Activated T-helper 1 cell treated with anti-CD3 and anti-CD28 coated beads, Interleukin-2, amount 50 U/mL, for 16 hours (primary cell): ENCODE data around the gene RXFP4.
"Not testable (repeated sequence)": the region's sequence is repeated elsewhere in the genome, so short reads cannot be mapped to it uniquely, and the experiment has no call there.

Source experiments
- DNase-seq, 2 donors: peaks; one replicate each; pipeline ENCODE4 v3.0.0-alpha.2; 2020; ENCODE audit warnings: low read depth in 1 of 2, low spot score in 1 of 2

The RXFP4 gene

DNA sequence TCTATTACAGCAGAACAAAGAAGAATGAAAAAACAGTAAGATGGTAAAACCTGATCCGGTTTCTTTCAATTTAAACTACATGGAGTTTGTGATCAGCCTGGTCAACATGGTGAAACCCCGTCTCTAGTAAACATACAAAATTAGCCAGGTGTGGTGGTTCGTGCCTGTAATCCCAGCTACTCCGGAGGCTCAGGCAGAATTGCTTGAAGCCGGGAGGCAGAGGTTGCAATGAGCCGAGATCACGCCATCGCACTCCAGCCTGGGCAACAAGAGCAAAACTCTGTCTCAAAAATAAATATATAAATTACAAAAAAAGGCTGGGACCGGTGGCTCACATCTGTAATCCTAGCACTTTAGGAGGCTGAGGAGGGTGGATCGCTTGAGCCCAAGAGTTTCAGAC, 10.7 kb upstream of the RXFP4 start:
- not testable (repeated sequence) for DNase-seq

DNA sequence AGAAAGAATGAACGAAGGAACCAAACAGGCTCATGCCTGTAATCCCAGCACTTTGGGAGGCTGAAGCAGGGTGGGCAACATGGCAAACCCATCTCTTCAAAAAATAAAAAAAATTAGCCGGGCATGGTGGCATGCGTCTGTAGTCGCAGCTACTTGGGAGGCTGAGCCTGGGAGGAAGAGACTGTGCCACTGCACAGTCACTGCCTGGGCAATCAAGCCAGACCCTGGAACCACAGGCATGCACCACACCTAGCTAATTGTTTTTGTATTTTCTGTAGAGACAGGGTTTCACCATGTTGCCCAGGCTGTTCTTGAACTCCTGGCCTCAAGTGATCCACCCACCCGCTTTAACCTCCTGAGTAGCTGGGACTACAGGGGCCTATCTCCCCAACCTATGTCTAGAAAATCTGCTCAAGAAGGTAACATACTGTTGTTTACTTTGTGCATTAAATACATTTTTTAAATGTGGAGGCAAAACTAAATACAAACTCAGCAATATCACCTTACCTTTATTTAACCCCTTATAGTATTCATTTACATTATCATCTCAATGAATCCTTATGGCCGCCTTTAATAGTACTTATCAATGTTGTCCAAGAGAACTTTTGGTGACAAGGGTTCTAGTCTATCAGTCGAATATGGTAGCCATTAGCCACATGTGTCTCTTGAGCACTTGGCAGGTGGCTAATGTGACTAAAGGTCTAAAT, 10.0 kb upstream of the RXFP4 start:
- no peak for DNase-seq

- no peak for DNase-seq
These were observed 9.4 kb upstream of the RXFP4 start for GRCh38 chr1:155932081-155932480.

DNA sequence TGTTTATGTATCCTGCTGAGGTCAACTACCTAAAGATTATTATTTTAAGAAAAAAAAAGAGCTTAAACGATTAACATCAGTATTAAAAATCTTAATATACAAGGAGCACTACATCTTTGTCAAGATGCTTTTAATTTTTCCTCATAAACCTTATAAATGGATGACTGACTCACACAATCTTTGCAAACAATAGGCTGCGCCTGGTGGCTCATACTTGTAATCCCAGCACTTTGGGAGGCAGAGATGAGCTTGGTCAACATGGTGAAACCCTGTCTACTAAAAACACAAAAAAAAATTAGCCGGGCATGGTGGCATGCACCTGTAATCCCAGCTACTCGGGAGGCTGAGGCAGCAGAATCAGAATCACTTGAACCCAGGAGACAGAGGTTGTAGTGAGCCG, 9.0 kb upstream of the RXFP4 start:
- DNase-seq: no peak

- DNase-seq: no peak
These were observed 7.8 kb upstream of the RXFP4 start for GRCh38 chr1:155933591-155934096.

DNA sequence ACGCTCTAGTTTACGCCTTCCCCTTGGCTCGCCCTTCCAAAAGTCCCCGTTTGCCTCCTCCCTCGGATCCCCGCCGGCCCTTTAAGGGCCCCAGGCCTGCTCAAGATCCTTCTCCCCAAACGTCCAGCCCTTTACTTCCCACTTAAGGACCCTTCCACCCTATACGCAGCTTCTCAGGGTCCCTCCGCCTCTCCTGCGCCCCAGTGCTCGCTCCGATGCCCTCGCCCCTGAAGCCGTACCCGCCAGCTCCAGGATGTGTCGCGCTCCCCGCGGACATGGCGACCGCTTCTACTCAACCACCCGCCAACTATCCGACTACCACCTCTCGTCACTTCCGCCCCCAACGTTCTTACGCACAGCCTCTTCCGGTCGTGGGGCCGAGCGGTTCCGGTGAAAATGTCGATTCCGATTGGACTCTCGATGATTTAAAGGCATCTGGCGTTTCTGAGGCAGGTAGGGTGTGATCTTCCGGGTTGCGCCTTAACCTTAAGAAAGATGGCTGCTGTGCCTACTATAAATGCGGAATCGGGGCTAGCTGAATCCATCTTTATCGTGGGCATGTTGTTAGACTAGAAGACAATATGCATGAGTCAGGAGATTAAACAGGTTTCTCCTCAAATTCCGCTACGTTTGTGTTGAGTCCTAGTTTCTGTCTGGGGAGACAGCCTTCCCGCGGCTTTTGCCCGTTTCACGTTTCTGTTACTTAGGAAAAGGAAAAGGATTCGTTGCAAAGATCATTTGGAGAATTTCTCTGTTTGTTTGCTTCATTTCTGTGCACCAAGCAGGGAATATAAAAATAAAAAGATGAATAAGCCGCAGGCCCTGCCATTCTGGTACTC, 7.1 kb upstream of the RXFP4 start, which contains the start of gene KHDC4:
Gene KHDC4, minus strand, starts transcription at position 317 of the 839 bp plus-strand sequence. Its CDS starts 40 bp downstream, at position 277.
- DNase-seq: peak; percentile 84 to 91

DNA sequence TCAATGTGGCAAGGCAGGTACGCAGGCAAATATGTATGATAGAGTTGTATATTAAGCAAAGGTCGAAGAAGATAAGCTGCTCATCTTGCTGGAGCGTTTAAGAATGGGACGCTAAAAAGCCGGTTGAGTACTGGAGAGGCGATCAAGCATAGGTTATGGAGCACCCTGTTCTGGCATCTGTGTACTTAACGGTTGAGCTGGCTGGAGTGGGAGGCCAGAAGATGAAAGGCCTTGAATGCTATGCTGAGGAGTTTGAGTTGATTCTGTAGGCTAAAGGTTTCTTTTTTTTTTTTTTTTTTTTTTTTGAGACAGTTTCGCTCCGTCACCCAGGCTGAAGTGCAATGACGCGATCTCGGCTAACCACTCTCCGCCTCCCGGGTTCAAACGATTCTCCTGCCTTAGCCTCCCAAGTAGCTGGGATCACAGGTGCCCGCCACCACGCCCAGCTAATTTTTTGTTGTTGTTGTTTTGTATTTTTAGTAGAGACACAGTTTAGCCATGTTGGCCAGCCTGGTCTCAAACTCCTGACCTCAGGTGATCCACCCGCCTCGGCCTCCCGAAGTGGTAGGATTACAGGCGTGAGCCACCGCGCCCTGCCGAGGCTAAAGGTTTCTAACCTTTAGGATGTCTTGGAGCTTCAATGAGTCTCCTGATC, 6.4 kb upstream of the RXFP4 start:
- no peak for DNase-seq

DNA sequence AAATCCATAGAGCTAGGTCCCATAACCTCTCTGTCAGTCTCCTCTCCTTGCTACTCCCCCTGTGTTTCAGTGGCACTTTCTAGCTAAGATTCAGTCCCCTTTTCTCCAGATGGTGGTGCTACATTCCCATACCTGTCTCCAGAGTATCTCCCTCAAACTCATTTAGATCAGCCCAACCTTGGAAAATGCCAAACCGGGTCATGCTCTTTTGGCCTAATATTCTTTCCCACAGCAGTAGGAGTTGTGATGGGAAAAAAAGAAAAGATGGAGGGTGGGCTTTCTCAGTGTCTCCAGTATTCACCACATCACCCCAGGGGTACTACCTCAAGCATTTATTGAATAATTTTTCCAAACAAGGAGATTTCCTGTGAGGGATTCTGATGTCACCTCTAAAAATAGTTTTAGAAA, 3.2 kb upstream of the RXFP4 start:
- DNase-seq: no peak

DNA sequence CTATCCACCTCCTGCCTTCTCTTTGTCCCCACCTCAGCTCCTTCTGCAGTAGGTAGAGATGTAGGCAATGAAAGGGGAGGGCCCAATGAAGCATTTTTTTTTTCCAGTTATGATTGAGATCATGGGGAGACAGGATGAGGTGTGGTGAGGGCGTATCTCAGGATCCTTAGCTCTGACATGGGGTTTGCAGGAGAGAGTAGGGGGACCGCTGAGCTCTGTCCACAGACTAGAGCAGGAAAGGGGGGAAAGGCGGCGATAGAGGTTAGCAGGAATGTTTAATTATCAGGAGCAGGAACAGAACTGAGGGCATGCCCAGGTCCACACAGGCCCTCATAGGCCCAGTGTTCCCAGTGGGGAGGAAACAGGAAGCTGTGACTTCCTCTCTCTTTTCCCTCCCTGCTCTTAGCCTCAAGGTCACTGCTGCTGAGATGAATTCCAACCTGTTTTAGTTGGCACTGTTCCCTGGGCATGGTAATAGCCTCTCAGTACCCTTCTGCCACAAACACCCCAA, 901 bp upstream of the RXFP4 start:
- no peak for DNase-seq

DNA sequence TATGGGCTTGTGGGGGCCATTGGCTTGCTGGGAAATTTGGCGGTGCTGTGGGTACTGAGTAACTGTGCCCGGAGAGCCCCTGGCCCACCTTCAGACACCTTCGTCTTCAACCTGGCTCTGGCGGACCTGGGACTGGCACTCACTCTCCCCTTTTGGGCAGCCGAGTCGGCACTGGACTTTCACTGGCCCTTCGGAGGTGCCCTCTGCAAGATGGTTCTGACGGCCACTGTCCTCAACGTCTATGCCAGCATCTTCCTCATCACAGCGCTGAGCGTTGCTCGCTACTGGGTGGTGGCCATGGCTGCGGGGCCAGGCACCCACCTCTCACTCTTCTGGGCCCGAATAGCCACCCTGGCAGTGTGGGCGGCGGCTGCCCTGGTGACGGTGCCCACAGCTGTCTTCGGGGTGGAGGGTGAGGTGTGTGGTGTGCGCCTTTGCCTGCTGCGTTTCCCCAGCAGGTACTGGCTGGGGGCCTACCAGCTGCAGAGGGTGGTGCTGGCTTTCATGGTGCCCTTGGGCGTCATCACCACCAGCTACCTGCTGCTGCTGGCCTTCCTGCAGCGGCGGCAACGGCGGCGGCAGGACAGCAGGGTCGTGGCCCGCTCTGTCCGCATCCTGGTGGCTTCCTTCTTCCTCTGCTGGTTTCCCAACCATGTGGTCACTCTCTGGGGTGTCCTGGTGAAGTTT, 550 bp downstream of the RXFP4 start:
- no peak for DNase-seq

- DNase-seq: no peak
These were observed 1.2 kb downstream of the RXFP4 start for GRCh38 chr1:155942578-155943141.

DNA sequence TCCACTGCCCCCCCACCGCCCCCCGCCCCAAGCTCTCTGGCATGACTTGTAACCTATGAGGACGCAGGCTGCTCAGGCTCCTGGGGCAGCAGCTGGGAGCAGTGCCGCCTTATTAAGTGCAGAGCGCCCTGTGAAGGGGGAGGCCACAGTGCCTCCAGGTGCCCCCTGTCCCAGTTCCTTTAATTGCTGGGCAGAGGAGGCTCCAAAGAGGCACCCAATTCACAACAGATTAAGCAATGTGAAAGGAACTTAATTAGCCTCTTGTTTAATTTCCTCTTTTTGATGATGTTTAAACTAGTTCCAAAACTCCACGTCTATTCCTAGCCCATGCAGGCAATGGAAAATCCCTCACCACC, 3.0 kb downstream of the RXFP4 start:
- DNase-seq: no peak

GRCh38 chr1:155946633-155947219, 5.3 kb downstream of the RXFP4 start:
- DNase-seq: no peak

GRCh38 chr1:155947292-155947691, 5.9 kb downstream of the RXFP4 start:
- DNase-seq: no peak

- DNase-seq: no peak
These were observed 6.3 kb downstream of the RXFP4 start for GRCh38 chr1:155947741-155948140.

GRCh38 chr1:155950829-155951228, 9.4 kb downstream of the RXFP4 start:
- no peak for DNase-seq

DNA sequence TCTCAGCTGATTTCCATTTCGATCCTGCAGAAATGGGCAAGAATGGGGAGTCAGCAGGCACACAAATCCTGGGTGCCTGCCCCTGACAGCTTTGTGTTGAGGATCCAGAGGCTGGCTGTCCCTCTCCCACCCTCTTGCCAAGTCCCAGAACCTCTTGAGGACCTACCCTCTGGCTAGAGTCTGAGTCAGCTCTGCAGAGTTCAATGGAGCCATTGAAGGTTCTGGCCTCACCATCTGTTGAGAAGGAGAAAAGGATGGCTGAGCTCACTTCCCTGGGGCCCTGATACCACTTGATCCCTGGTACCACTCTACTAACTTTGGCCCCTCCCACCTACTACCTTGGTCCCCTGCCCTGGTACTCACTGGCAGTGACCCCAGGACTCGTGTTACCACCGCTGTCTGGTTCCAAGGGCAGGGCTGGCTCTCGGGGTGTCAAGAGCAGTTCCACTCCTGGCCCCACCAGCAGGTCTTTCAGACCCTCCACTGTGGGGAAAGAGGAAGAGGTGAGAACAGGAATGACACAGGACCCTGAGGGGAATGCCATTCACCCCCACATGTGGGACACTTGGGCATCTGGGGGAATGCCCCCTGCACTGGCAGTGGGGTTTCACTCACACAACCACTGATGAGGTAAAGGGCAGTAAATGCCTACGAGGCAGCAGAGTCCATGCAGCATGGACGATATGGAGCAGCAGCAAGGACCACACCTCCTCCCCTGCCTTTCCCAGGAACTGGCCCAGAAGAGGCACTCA, 10.5 kb downstream of the RXFP4 start:
- DNase-seq: no peak

DNA sequence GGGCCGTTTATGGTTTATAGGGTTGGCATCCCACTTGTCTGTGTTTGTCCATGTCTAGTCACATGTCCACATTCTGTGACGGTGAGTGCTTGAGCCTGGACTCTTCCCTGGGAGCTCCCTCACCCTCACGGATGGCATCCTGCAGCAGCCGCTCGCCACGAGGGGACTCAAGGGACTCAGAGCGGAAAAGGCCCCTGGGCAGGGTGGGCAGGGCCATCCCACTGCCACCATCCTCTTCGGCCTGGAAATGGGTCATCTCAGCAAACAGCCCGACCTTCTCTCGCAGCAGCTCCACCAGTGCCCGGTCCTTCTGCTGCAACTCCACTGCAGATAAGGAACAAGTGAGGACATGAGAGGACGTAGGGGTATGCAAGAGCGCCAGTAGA, 11.1 kb downstream of the RXFP4 start:
- no peak for DNase-seq

GRCh38 chr1:155954645-155955044, 13.2 kb downstream of the RXFP4 start:
- no peak for DNase-seq
